Upper lobe of right lung (tissue), 1 donor: ENCODE measurements around the gene HMGN4. TPM values are rescaled to one million over a fixed set of nuclear protein-coding genes. Genes with fewer than 3 reads are reported as not detected.

Source experiments
- ATAC-seq: fragments of 200-7000 bp; cut with Tn5 transposase; one replicate; pipeline ENCODE4 v1.9.1; 2020; ENCODE audit warnings: mild to moderate bottlenecking, moderate library complexity
- DNase-seq: peaks from one replicate; pipeline ENCODE4 v3.0.0-alpha.2; 2020
- H3K27ac ChIP-seq: fragments of 200-600 bp; one replicate; pipeline ENCODE4 v1.8.0; 2022
- H3K27me3 ChIP-seq: fragments of 200-600 bp; one replicate; pipeline ENCODE4 v1.8.0; 2022; ENCODE audit warnings: mild to moderate bottlenecking
- H3K36me3 ChIP-seq: fragments of 200-600 bp; one replicate; pipeline ENCODE4 v1.8.0; 2022
- H3K4me1 ChIP-seq: fragments of 200-600 bp; one replicate; pipeline ENCODE4 v1.8.0; 2022
- H3K4me3 ChIP-seq: fragments of 200-600 bp; one replicate; pipeline ENCODE4 v1.8.0; 2022; ENCODE audit warnings: mild to moderate bottlenecking
- H3K9me3 ChIP-seq: fragments of 200-600 bp; one replicate; pipeline ENCODE4 v1.8.0; 2022
- intact Hi-C: fragments of 100-400 bp; cut with DNase I; formaldehyde crosslinking; loops from one replicate; pipeline ENCODE4 v1.11.0; 2022
- long read RNA-seq: library from polyadenylated mRNA; unstranded; transcript quantifications from one replicate; pipeline ENCODE4 v2.0.0, GENCODE V29; 2021
- total RNA-seq: library from RNA; stranded (reverse); fragmentation: NEBNext Ultra II Directional; extraction: Animal tissue kit (Norgen Biotek cat#: 25700); gene quantifications from one replicate; pipeline ENCODE4 v1.2.1, GENCODE V29; 2021
- TF ChIP-seq, protein P1 (sequence below): fragments of 200-600 bp; IDR thresholded peaks from one replicate; pipeline ENCODE4 v1.8.0; 2022; ENCODE audit warnings: antibody characterized with exemption
- donor health status: DM: no; HTN: yes; CAD: no; lungs with severe emphysema.

HMGN4 gene
- 45.8 TPM for total RNA-seq
- long read RNA-seq, transcript HMGN4-201 (2 exons, 1,225 nt), result major isoform, 77 of 87 reads
- long read RNA-seq, partial matches to known transcripts, result 1 of 87 reads
- long read RNA-seq, other reads (novel, unspliced or antisense), result 9 of 87 reads

DNA sequence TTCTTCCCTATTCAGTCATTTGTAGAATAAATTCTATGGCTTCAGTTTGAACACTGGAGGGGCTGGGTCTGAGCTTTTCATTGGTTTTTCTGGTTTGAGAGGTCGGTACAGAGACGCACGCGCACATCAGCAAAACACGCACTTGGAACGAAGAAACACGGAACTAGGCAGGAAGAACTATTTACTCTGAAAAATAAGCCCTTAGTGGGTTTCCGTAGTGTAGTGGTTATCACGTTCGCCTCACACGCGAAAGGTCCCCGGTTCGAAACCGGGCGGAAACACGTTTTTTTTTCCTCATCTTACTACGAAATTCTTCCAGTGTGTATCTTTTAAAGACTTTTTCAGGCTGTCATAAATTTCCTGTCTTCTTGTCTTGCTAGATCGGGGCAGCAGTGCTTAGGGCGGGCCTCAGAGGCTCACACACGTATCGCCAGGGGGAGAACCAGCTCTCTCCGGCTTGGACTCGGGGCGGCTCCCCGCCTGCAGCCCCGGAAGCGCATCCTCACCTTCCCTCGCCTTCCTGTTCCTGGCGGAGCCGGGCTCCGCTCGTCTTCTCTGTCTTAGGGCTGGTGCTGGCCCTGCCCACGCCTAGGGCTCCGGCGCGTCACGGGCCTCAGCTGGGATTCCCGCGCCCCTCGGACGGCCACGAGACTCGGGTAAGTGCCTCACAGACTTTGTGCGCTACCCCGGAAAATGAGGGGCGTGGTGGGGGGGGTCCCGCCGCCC, at the start of gene HMGN4:
HMGN4 (plus strand) TSS at position 521 of the 726 bp plus-strand sequence. CDS start 6,841 bp downstream, outside the sequence.
- DNase-seq (peak; percentile 92), ATAC-seq (peak; percentile 93)
- Histone ChIP-seq H3K27ac (peak within 1 kb of the TSS; percentile 92), H3K27me3 (no peaks in the 10 kb centered on the region), H3K36me3 (peaks cover 8% of the 10 kb centered on the region), H3K9me3 (no peaks in the 10 kb centered on the region), H3K4me1 (peaks cover 35% of the 10 kb centered on the region), H3K4me3 (peak within 1 kb of the TSS; percentile 81)
- intact Hi-C loops, result no loop called here
- TF ChIP-seq, protein P1, sequence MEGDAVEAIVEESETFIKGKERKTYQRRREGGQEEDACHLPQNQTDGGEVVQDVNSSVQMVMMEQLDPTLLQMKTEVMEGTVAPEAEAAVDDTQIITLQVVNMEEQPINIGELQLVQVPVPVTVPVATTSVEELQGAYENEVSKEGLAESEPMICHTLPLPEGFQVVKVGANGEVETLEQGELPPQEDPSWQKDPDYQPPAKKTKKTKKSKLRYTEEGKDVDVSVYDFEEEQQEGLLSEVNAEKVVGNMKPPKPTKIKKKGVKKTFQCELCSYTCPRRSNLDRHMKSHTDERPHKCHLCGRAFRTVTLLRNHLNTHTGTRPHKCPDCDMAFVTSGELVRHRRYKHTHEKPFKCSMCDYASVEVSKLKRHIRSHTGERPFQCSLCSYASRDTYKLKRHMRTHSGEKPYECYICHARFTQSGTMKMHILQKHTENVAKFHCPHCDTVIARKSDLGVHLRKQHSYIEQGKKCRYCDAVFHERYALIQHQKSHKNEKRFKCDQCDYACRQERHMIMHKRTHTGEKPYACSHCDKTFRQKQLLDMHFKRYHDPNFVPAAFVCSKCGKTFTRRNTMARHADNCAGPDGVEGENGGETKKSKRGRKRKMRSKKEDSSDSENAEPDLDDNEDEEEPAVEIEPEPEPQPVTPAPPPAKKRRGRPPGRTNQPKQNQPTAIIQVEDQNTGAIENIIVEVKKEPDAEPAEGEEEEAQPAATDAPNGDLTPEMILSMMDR, result peak; percentile 8

DNA sequence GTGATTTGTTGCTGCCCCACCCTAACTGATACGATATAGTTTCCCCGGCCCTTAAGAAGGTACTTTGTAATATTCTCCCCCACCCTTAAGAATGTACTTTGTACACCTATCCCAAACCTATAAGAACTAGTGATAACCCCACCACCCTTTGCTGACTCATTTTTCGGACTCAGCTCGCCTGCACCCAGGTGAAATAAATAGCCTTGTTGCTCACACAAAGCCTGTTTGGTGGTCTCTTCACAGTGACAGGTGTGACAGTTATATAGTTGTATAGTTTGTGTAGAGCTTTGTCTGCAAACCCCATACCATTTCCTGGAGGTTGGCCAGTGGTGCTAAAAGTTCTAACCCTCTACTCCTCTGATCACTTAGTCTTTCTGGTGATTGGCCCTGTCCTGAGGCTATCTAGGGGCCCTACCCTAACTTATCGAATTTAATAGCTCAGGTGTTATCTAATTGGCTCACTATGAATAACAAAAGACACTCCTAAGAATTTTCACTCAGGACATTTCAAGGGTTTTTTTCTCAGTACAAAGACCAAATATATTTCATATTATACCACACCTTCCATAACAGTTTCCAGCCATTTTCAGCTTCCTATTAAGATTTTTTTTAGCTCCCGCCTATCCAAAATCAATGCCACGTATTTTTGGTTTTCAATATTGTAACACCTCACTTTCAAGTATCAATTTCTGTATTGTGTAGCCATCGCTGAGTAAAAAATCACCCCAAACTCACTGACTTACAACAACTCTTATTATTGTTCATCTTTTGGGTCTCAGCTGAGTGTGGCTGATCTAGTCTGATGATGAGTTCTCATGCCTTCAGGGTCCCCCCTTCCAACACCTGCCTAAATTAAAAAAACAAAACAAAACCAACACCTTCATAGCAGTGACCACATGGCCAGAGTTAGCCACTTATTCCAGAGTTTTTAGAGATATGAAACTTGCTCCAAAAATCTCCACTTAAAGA, 47.9 kb upstream of the HMGN4 start:
- TF ChIP-seq, protein P1, result no peak
- H3K9me3 ChIP-seq, result no peaks in the 10 kb centered on the region
- no peaks in the 10 kb centered on the region for H3K36me3 ChIP-seq
- intact Hi-C loops, result no loop called here
- no peak for DNase-seq
- H3K4me1 ChIP-seq, result no peaks in the 10 kb centered on the region
- no peak for ATAC-seq
- no peak overlapping the region for H3K4me3 ChIP-seq
- H3K27ac ChIP-seq, result no peak overlapping the region
- no peaks in the 10 kb centered on the region for H3K27me3 ChIP-seq

DNA sequence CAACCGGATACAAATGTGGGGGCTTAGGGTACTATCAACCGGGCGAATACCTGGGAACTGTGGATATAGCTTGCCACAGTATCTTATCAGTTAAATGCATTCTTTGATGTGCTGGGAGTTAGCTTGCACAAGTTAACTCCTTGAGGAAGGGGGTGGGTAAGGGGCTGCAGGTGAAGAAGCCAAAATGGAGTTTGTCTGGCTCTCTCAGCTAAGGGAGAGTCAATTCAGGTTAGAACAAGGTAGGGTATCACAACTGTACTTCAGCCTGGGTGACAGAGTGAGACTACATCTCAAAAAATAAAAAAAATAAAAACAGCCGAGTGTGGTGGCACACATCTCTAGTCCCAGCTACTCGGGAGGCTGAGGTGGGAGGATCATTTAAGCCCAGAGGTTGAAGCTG, 46.6 kb upstream of the HMGN4 start:
- Histone ChIP-seq H3K9me3 (no peaks in the 10 kb centered on the region), H3K36me3 (no peaks in the 10 kb centered on the region), H3K27me3 (no peaks in the 10 kb centered on the region), H3K4me1 (no peaks in the 10 kb centered on the region), H3K27ac (no peak overlapping the region), H3K4me3 (no peak overlapping the region)
- TF ChIP-seq, protein P1, result no peak
- intact Hi-C loops, result no loop called here
- no peak for ATAC-seq
- no peak for DNase-seq

DNA sequence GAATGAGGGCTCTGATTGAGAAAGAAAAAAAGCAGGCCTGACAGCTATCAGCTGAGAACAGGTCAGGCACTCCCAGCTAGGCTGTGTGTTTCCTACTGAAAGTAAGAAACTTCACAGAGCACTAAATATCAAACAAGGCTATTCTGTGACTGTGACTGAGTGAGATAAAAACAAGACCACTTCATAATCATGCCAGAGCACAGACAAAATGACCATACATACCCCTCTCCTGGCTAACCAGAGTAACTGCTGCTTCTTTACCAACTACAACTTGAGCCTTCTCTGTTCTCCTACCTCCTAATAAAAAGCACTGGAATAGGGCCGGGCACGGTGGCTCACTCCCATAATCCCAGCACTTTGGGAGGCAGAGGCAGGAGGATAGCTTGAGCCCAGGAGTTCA, 44.9 kb upstream of the HMGN4 start:
- H3K4me1 ChIP-seq, result no peaks in the 10 kb centered on the region
- intact Hi-C loops, result no loop called here
- H3K27ac ChIP-seq, result no peak overlapping the region
- H3K27me3 ChIP-seq, result no peaks in the 10 kb centered on the region
- DNase-seq (no peak), ATAC-seq (peak; percentile 44)
- H3K4me3 ChIP-seq, result no peak overlapping the region
- TF ChIP-seq, protein P1, result no peak
- no peaks in the 10 kb centered on the region for H3K9me3 ChIP-seq
- H3K36me3 ChIP-seq, result no peaks in the 10 kb centered on the region

DNA sequence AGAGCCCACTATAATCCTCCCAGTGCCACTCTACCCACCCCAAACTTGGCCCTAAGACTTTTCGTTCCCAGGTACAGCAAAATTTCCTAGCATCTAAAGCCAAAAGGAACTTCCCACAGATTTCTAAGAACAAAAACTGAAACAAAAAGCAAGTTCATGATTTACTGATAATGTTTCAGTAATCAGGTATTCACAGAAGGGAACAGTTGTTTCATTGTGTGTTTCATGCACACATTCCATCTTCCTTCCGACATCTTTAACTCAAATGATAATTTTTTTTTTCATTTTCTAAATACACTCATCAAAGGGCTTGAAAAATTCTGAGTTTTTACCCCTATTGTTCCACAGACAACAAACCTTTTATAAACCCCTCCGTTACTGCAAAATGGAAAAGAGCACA, 44.0 kb upstream of the HMGN4 start:
- TF ChIP-seq, protein P1, result no peak
- Histone ChIP-seq H3K4me3 (no peak overlapping the region), H3K4me1 (no peaks in the 10 kb centered on the region), H3K36me3 (no peaks in the 10 kb centered on the region), H3K27me3 (no peaks in the 10 kb centered on the region), H3K9me3 (no peaks in the 10 kb centered on the region), H3K27ac (no peak overlapping the region)
- DNase-seq (no peak), ATAC-seq (no peak)
- intact Hi-C loops, result no loop called here
